Inflammatory macrophage (primary cell): Measurements from ENCODE around the gene BLTP3A.
A peak's percentile ranks its signal among the peaks of the same experiment; 100 is the strongest.
"Not testable (repeated sequence)": the region's sequence is repeated elsewhere in the genome, so short reads cannot be mapped to it uniquely, and the experiment has no call there.

Experiments used
- DNase-seq, 2 donors: peaks; one replicate each; pipeline ENCODE4 v3.0.0-alpha.2; 2020 to 2022

Gene BLTP3A

DNA sequence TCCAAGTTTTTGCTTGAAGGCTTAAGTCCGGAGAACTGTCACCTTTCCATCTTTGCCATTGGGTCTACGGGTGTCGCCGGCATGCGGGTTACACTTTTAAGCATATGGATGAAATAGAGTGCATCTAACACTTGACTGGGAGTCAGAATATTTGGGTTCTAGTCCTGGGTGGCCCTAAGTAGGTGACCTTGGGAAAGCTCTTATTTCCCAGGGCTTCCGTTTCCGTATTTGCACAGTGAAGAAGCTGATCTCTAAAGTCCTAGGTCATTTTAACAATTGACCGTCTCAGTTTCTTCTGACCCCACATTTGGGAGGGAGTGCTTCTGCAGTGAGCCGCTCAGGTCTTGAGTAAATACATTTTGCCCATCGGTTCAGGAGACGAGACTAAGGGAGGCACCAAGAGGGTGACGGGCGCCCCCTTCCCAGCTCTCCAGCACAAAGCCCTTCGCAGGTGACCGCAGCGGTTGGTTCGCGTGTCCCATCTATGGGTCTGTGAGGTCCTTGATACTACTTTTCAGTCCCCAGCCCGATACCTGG is 651 bp upstream of the BLTP3A start:
- peak; percentile 23 to 40 for DNase-seq

DNA sequence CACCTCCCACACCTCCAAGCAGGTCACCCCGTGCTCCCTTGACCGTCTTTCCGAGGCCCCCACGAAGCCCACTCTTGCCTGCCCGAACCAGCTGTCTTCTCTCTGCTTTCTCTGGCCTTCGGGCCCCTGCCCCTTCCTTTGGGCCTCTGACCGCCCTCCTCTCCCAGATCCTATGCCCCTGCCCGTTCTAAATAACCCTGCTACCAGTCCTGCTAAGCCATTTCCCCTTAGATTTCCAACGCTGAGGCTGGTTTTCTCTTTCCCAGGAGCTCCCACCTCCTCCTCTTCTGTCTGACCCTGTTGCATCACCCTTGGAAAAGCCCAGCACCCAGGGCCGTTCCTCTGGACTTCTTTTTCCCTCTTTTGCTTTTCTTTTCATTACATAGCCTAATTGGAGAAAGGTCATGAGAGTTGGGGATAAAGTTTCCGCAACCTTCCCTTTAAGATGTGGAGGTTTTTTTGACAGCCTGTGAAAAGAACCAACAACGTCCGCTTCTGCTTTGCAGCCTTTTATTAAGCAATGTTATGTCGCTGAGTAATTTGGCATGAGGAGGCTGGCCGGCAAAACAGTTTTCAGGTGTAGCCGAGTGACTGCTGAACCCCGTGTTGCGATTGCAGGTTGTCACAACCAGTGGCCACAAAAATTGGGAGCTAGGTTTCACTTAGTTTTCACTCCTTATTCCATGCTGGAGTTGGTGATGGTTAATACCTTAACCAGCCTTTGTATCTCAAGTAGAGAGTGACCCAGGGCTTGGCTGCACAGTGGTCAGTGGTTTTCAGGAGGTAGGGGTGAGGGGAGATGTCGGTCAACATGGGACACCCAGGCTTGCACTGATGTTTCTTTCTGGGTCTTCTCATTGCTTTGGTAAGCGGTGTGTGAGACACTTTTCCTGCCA is 970 bp downstream of the BLTP3A start:
- DNase-seq, result peak; percentile 84 to 87

DNA sequence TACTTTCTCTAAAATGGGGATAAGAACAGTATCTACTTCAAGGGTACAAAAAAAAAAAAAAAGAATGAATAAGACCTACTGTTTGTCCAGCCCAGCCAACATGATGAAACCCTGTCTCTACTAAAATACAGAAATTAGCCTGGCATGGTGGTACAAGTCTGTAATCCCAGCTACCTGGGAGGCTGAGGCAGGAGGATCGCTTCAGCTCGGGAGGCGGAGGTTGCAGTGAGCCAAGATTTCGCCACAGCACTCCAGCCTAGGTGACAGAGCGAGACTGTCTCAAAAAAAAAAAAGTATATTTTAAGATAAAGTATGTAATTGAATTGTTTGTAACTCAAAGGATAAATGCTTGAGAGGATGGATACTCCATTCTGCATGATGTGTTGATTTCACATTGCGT is 2.0 kb downstream of the BLTP3A start:
- no peak for DNase-seq

DNA sequence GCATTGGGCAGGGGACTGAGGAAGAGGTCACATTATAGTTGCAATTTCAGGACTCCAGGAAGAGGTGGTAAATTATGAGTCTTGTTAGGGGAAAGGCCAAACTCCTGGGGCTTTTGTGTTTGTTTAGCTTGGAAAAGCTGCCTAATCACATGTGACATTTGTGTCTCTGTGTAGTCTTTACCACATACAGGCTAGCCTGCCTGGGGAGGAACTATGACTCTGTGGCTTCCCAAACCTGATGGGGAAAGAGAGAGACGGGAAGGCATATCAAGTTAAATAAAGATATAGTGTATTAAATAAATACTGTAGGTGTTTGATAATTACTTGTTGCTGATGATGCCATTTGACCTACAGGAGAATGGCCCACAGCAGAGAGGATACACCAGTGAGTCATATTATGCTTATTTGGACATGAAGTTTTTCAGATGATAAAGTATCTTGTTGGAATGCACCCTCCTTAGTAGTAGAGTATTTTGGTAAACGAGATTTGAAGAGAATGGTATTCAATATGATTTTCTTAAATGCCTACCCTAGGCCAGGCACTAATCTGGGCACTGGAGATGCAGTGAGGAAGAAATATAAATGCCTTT is 4.0 kb downstream of the BLTP3A start:
- DNase-seq, result peak; percentile 32 to 42

DNA sequence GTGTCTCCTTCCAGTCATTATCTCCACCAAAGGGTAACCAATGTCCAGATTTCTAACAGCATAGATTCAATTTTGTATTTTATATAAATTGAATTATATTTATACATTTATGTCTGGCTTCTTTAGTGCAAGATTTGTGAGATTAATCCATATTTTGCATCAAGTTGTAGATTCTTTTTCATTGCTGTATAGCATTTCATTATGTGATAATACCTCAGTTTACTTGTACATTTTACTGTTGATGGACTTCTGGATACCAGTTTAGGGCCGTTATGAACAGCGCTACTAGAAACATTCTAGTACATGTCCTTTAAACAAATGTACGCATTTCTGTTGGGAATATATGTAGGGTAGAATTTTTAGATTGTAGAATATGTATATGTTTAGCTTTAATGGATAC is 6.2 kb downstream of the BLTP3A start:
- DNase-seq, result no peak

DNA sequence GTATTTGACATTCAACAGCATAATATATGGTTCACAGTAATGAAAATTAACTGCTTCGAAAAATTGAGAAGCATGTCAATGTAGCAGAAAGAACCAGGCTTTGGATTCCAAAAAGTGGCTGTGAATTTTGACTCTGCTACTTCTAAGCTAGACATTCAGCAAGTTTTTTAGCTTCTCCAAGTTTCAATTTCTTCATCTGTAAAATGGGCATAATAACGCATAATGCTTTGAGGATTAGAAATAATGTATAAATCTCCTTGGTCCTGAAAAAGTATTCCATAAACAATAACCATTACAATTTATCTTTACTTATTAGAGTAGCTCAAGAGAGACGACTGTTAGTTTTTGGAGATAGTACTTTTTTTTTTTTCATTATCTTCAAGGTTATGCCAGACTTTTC is 7.7 kb downstream of the BLTP3A start:
- DNase-seq, result no peak

DNA sequence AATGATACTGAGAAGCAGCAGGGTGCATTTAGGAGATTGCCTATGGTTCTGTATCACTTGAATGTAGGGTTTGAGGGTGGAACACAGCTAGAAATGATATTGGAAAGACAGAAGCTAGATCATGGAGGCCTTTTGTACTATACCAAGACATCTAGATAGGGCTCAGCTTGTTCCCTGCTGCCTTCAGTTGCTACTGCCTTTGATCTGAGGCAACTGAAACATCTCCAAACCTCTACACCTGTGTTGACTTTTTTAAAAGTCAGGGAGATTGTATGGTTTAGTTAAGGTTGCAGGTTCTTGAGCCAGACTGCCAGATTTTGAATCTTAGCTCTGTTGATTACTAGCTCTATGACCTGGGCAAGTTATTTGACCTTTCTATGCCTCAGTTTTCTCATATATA is 12.7 kb downstream of the BLTP3A start:
- no peak for DNase-seq

DNA sequence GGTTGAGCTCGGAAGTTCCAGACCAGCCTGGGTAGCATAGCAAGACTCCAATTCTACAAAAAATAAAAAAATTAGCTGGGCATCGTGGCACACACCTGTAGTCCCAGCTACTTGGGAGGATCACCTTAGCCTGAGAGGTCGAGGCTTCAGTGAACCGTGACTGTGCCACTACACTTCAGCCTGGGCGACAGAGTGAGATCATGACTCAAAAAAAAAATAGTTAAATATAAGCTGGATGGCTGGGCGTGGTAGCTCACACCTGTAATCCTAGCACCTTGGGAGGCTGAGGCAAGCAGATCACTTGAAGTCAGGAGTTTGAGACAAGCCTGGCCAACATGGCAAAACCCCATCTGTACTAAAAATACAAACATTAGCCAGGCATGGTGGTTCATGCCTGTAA is 13.2 kb downstream of the BLTP3A start:
- not testable (repeated sequence) for DNase-seq

DNA sequence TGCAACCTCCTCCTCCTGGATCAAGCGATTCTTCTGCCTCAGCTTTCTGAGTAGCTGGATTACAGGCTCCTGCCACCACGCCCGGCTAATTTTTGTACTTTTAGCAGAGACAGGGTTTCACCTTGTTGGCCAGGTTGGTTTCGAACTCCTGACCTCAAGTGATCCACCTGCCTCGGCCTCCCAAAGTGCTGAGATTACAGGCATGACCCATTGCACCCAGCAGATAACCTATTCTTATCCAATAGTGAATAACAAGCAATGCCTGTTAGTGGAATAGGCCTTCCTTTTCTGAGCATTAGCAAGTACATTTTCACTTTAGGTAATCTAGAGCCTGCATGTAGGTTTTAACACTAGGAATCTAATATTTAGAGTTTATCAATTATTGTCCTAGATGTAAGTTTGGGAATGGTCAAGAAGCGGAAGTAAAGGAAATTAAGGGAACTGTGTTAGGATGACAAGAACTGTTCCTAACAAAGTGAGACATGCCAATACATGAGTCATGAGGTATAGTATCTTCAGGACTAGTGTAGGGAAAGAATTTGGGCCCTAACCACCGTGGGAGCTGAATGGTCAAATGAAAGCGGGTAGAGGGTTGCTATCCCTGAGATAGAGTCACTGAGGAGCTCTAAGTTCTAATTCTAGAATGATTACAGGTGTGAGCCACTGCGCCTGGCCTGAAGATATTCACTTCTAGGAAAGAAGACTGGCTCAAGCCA is 15.0 kb downstream of the BLTP3A start:
- DNase-seq, result no peak

DNA sequence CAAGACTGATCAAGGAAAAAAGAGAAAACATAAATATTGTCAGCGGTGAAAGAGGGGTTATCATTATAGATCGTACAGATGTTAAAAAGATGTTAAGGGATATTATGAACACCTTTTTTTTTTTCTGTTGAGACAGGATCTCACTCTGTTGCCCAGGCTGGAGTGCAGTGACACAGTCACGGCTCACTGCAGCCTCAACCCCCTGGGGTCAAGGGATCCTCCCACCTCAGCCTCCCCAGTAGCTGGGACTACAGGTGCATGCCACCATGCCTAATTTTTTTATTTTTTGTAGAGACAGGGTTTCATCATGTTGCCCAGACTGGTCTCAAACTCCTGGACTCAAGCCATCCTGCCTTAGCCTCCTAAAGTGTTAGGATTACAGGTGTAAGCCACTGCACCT is 16.6 kb downstream of the BLTP3A start:
- not testable (repeated sequence) for DNase-seq

DNA sequence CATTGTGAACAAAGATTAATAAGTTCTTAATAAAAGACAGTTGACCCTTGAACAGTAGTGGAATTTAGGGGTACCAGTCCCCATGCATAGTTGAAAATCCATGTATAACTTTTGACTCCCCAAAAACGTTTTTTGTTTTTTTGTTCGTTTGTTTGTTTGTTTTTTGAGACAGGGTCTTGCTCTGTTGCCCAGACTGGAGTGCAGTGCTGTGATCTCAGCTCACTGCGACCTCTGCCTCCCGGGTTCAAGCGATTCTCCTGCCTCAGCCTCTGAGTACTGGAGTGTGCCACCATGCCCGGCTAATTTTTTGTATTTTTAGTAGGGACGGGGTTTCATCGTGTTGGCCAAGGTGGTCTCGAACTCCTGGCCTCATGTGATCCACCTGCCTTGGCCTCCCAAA is 17.5 kb downstream of the BLTP3A start:
- not testable (repeated sequence) for DNase-seq

DNA sequence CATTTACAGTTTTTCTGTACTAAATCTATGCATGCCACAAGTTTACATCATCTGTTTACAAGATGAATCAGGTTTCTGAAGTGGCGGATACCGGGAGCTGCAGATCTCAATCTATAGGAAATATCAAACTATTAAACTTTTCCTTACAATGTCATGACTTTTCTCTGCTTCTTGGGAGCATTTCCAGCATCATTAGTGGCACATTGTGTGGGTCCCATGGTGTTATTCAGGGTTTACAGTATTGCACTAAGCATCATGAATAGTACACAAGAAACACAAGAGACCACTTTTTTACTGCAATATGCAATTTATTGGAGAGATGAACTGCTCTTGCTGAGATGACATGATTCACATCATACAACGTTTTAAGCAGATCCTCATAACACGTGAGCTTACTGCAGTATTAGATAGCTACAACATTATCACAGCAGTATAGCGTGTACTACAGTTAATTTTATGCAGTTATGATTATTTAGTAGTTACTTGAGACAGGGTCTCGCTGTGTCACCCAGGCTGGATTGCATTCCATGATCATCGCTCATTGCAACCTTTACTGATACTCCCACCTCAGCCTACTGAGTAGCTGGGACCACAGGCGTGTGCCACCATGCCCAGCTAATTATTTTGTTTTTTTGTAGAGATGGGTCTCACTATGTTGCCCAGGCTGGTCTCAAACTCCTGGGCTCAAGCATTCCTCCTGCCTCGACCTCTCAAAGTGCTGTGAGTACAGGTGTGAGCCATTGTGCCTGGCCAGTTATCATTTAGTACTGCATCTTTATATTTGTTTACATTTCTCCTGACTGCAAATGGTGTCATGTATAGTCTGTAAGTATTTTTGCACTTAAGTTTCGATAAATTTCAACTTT is 18.4 kb downstream of the BLTP3A start:
- DNase-seq, result no peak

DNA sequence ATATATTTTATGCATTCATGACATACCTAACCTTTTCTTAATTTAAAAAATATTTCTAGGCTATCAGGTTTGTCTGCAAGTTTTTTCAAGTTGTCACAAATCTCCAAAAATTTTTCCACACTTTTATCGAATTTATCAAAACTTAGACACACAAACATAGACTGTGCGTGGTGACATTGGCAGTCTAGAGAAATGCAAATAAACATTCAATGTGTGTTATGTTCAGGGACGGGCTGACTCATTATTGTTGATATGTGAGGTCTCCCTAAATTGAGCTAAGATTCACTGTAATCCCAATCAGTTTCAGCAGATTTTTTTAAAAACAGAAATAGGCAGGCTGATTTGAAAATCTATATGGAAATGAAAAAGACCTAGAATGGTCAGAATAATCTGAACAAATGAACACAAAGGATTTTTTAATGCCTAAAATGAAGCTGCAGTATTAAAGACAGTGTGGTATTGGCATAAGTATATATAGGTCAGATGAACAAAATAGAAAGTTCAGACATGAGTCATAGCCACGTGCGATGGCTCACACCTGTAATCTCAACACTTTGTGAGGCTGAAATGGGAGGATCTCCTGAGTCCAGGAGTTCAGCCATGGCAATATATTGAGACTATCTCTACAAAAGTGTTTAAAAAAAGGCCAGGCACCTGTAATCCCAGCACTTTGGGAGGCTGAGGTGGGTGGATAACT is 19.2 kb downstream of the BLTP3A start:
- DNase-seq, result no peak

DNA sequence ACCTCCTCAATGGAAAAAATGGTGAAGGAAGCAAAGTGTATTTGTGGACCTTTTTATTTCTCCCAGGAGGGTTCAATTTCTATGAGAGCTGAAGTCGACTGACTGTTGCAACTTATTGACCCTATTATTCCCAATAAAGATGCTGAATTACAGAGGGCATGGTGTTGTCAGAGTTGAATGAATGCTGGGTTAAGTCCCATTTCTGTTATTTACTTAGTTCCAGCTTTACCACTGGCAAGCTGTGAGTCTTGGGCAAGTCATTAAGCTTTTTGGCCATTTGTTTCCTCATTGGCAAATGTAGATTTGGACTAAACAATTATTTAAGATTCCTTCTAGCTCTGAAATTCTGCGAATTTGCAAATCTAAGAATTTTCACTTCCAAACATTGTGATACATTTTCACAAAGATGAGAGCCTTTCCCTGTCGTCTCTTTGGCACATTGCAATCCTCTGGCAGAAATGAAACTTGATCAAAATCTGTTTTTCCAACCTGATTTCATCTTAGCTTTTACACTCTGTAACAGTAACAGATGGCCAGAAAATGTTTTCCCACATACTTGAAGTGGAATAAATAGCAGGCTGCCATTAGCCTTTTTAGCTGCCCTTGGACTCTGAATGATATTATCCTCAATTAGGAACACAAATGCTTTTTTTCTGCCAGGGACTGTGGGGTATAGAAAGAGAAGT is 21.3 kb downstream of the BLTP3A start:
- DNase-seq, result no peak

DNA sequence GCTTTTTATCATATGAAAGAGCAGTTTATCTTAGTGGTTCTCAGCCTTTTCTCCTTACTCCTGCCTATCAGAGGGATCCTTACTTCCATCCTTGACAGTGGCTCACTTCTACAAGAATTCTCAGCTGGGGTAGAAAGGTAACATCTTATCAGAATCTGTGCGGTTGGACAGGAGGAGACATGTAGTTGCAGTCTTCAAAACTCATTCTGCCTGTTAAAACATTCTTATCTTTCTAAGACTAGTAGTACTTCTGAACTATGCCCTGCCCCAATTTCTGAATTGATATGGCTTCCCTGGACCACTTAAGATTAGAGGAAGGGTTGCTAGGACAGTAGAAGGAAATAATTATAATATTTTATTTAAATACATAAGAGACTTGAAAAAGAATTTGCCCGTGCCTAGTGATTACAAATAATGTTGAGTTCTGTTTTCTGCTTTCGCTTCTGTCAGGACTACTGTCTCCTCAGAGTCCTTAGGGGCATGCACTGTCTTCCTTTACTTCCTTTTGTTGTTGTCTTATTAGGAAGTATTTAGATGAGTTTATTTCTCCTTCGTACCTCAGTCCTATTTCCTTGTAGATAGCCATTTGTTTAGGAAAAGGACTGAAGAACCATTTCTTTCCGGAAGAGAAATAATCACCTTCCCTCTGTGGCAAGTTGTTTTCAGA is 24.9 kb downstream of the BLTP3A start:
- peak; percentile 51 to 64 for DNase-seq

DNA sequence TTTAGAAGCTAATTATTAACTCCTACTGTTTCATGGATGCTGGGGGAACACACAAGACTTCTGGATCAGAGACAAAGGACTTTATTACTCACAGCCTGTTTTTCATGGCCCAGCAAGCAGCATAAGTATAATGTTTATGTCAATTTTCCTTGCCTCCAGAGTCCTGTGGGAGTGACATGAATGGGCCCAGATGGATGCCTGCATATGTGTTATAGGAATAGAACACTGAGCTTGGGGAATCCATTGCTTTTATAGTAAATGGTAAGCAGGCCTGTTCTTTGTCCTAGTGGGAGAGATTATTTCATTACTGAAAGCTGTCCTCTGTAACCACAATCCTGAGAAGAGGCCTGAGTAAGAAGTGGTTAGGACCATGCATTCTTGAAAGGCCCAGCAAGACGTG is 25.6 kb downstream of the BLTP3A start:
- DNase-seq, result no peak

DNA sequence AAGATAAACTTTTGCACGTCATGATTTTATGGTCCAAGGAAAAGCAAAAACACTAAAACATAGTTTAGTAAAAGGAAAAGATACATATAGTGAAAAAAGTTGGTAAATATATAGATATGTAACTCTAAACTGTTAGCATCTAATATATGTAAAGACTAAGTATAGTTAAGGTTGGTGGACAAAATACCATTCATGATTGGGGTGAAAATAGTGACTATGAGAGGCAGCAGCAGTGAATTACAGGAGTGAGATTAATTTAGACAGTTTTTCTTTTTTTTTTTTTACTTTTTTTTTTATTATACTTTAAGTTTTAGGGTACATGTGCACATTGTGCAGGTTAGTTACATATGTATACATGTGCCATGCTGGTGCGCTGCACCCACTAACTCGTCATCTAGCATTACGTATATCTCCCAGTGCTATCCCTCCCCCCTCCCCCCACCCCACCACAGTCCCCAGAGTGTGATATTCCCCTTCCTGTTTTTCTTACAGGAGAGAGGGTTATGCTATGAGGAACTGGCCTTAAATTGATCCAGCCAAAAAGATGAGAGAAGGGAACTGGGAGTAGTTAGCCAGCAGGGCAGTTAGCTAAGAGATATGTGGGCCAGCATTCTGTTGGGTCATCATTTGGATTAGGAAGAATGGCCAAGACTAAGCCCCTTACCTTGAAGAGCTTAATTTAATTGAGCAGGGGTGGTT is 27.1 kb downstream of the BLTP3A start:
- peak; percentile 80 to 82 for DNase-seq

DNA sequence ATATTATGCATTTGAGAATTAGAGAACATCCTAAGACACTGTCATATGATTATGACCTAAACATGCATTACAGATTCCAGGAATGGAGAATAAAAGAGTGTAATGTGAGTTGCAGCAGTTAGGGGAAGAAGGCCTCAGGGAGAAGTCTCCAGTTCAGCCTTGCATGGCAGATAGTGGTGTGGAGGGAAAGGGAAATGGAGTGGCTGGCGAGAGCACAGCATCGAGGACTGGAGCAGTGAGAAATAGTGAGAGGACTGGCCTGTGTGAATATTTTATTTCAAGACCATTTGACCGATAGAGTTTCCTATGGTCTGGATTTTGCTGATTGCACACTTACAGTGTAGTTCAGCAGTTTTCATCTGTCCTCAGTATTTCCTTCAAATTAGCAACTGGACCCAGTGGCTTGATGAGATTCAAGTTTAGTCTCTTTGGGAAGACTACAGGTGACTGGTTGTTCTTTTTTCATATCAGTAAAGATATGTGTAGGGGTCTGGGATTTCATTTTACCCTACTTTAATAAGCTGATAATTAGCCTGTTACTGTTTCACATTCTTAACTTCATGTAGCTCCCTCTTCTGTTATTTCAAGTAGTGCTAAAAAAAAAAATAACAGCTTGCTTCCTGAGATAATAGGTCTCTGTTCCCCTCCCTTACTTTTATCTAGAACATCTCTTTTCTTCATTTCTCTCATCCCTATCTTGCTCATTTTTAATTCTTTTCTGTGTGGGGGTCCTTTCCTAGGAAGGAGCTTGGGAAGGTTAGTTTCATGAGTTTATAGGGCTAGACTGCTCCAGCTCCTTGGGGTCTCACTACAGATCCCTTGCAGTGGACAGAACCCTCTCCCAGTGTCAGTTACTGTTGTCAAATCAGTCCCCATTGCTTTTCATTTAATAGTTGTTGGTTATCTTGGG is 27.9 kb downstream of the BLTP3A start:
- peak in 1 of 2 donors; percentile 55 for DNase-seq

DNA sequence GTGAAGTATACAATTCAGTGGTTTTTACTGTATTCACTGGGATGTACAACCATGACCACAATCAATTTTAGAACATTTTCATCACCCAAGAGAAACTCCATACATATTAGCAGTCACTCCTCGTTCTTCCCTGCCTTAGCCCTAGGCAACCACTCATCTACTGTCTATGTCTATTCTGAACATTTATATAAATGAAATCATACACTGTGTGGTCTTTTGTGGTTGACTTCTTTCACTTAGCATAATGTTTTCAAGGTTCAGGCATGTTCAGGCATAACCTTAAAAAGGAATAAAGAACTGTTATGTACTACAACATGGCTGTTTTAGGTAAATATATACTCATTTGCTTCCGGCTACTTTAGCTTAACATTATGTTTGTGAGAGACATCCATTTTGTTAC is 37.3 kb downstream of the BLTP3A start:
- DNase-seq, result no peak
